ENCODE results near the gene LDAH.

LDAH gene

GRCh38 chr2:20656561-20656960 lies 166.3 kb downstream of the LDAH start:
- TF ChIP-seq RARB (CRISPR knock-in tag; IDR thresholded peaks at IDR 0.05) (no peak), ZNF8 (CRISPR knock-in tag; IDR thresholded peaks at IDR 0.05) (no peak)
- ATAC-seq, result no peak

GRCh38 chr2:20654535-20654813 lies 168.4 kb downstream of the LDAH start:
- no peak for ATAC-seq
- no peak for TF ChIP-seq PPARA (CRISPR knock-in tag; IDR thresholded peaks at IDR 0.05; ENCODE audit: borderline replicate concordance)
- TF ChIP-seq SNAI2 (CRISPR knock-in tag; IDR thresholded peaks at IDR 0.05), result no peak
- TF ChIP-seq CSRNP3 (CRISPR knock-in tag; IDR thresholded peaks at IDR 0.05), result no peak
- TF ChIP-seq TSHZ2 (CRISPR knock-in tag; IDR thresholded peaks at IDR 0.05), result no peak
- no peak for TF ChIP-seq ZNF565 (CRISPR knock-in tag; conservative IDR thresholded peaks at IDR 0.05; ENCODE audit: low read depth)
- no peak for TF ChIP-seq ARNTL (CRISPR knock-in tag; IDR thresholded peaks at IDR 0.05; ENCODE audit: borderline replicate concordance, low read depth)
- TF ChIP-seq TOX (CRISPR knock-in tag; IDR thresholded peaks at IDR 0.05; ENCODE audit: borderline replicate concordance), result no peak
- no peak for TF ChIP-seq ZC3H10 (CRISPR knock-in tag; IDR thresholded peaks at IDR 0.05)
- TF ChIP-seq ZFP3 (CRISPR knock-in tag; IDR thresholded peaks at IDR 0.05), result no peak
- TF ChIP-seq CREB5 (CRISPR knock-in tag; IDR thresholded peaks at IDR 0.05; ENCODE audit: low read depth), result no peak
- no peak for TF ChIP-seq POU6F1 (CRISPR knock-in tag; IDR thresholded peaks at IDR 0.05; ENCODE audit: borderline replicate concordance, low read depth)
- TF ChIP-seq OSR1 (CRISPR knock-in tag; IDR thresholded peaks at IDR 0.05), result no peak

GRCh38 chr2:20653695-20654534 lies 169.0 kb downstream of the LDAH start:
- TF ChIP-seq CSDC2 (CRISPR knock-in tag; IDR thresholded peaks at IDR 0.05) (no peak), GLIS3 (CRISPR knock-in tag; IDR thresholded peaks at IDR 0.05) (no peak), ZC3H10 (CRISPR knock-in tag; IDR thresholded peaks at IDR 0.05) (no peak), ZNF70 (CRISPR knock-in tag; IDR thresholded peaks at IDR 0.05) (no peak), OSR1 (CRISPR knock-in tag; IDR thresholded peaks at IDR 0.05) (no peak), PATZ1 (CRISPR knock-in tag; IDR thresholded peaks at IDR 0.05; ENCODE audit: borderline replicate concordance) (no peak), BACH2 (CRISPR knock-in tag; IDR thresholded peaks at IDR 0.05; ENCODE audit: borderline replicate concordance) (no peak), PPARA (CRISPR knock-in tag; IDR thresholded peaks at IDR 0.05; ENCODE audit: borderline replicate concordance) (no peak), ZNF8 (CRISPR knock-in tag; IDR thresholded peaks at IDR 0.05) (no peak), TCF4 (CRISPR knock-in tag; IDR thresholded peaks at IDR 0.05; ENCODE audit: borderline replicate concordance) (no peak), POU6F1 (CRISPR knock-in tag; IDR thresholded peaks at IDR 0.05; ENCODE audit: borderline replicate concordance, low read depth) (no peak), CREB5 (CRISPR knock-in tag; IDR thresholded peaks at IDR 0.05; ENCODE audit: low read depth) (no peak), ZFP3 (CRISPR knock-in tag; IDR thresholded peaks at IDR 0.05) (no peak), CSRNP3 (CRISPR knock-in tag; IDR thresholded peaks at IDR 0.05) (no peak), ARNTL (CRISPR knock-in tag; IDR thresholded peaks at IDR 0.05; ENCODE audit: borderline replicate concordance, low read depth) (no peak), TOX (CRISPR knock-in tag; IDR thresholded peaks at IDR 0.05; ENCODE audit: borderline replicate concordance) (no peak), ZFP30 (CRISPR knock-in tag; IDR thresholded peaks at IDR 0.05) (no peak), ZNF565 (CRISPR knock-in tag; conservative IDR thresholded peaks at IDR 0.05; ENCODE audit: low read depth) (no peak), ISL1 (CRISPR knock-in tag; IDR thresholded peaks at IDR 0.05) (no peak), RARB (CRISPR knock-in tag; IDR thresholded peaks at IDR 0.05) (no peak)
- no peak for ATAC-seq

All from SK-N-SH treated with all-trans-retinoic acid at 6 μM for 48 hours (cell line).